ENCODE measurements around the gene TIPARP. TPM values are rescaled to one million over a fixed set of nuclear protein-coding genes. Genes with fewer than 3 reads are reported as not detected.
A peak's percentile ranks its signal among the peaks of the same experiment; 100 is the strongest.

TIPARP gene
- 70.8 and 90.6 TPM in 2 replicates for total RNA-seq

- peak; percentile 89 for DNase-seq (ENCODE audit: low read depth)
These were observed at the start of gene TIPARP for GRCh38 chr3:156674046-156674910. TIPARP (plus strand) TSS chr3:156674590; CDS start chr3:156677698, 3,108 bp downstream.

- peak; percentile 93 for DNase-seq (ENCODE audit: low read depth)
These were observed 48.3 kb upstream of the TIPARP start for GRCh38 chr3:156626104-156626503.

- DNase-seq (ENCODE audit: low read depth), result peak; percentile 79
These were observed 46.3 kb upstream of the TIPARP start for GRCh38 chr3:156627946-156628569.

- DNase-seq (ENCODE audit: low read depth), result no peak
These were observed 45.4 kb upstream of the TIPARP start for GRCh38 chr3:156628836-156629618.

GRCh38 chr3:156630081-156630772 is 44.2 kb upstream of the TIPARP start:
- peak; percentile 83 for DNase-seq (ENCODE audit: low read depth)

- no peak for DNase-seq (ENCODE audit: low read depth)
These were observed 43.7 kb upstream of the TIPARP start for GRCh38 chr3:156630773-156631093.

- peak; percentile 85 for DNase-seq (ENCODE audit: low read depth)
These were observed 43.1 kb upstream of the TIPARP start for GRCh38 chr3:156631323-156631722.

GRCh38 chr3:156632601-156633000 is 41.8 kb upstream of the TIPARP start:
- DNase-seq (ENCODE audit: low read depth), result no peak

- no peak for DNase-seq (ENCODE audit: low read depth)
These were observed 41.1 kb upstream of the TIPARP start for GRCh38 chr3:156633335-156633734.

GRCh38 chr3:156635034-156635433 is 39.4 kb upstream of the TIPARP start:
- no peak for DNase-seq (ENCODE audit: low read depth)

- no peak for DNase-seq (ENCODE audit: low read depth)
These were observed 38.4 kb upstream of the TIPARP start for GRCh38 chr3:156635973-156636372.

GRCh38 chr3:156637480-156638022 is 36.8 kb upstream of the TIPARP start:
- DNase-seq (ENCODE audit: low read depth), result peak; percentile 50

- DNase-seq (ENCODE audit: low read depth), result no peak
These were observed 36.1 kb upstream of the TIPARP start for GRCh38 chr3:156638271-156638670.

- DNase-seq (ENCODE audit: low read depth), result no peak
These were observed 34.9 kb upstream of the TIPARP start for GRCh38 chr3:156639414-156640023.

GRCh38 chr3:156641618-156641975 is 32.8 kb upstream of the TIPARP start:
- DNase-seq (ENCODE audit: low read depth), result no peak

GRCh38 chr3:156642750-156643728 is 31.4 kb upstream of the TIPARP start:
- no peak for DNase-seq (ENCODE audit: low read depth)

GRCh38 chr3:156643729-156644389 is 30.5 kb upstream of the TIPARP start:
- DNase-seq (ENCODE audit: low read depth), result no peak

- DNase-seq (ENCODE audit: low read depth), result no peak
These were observed 29.4 kb upstream of the TIPARP start for GRCh38 chr3:156644958-156645357.

- no peak for DNase-seq (ENCODE audit: low read depth)
These were observed 27.4 kb upstream of the TIPARP start for GRCh38 chr3:156646958-156647357.
